ENCODE data around the gene CFAP70.

Gene CFAP70

DNA sequence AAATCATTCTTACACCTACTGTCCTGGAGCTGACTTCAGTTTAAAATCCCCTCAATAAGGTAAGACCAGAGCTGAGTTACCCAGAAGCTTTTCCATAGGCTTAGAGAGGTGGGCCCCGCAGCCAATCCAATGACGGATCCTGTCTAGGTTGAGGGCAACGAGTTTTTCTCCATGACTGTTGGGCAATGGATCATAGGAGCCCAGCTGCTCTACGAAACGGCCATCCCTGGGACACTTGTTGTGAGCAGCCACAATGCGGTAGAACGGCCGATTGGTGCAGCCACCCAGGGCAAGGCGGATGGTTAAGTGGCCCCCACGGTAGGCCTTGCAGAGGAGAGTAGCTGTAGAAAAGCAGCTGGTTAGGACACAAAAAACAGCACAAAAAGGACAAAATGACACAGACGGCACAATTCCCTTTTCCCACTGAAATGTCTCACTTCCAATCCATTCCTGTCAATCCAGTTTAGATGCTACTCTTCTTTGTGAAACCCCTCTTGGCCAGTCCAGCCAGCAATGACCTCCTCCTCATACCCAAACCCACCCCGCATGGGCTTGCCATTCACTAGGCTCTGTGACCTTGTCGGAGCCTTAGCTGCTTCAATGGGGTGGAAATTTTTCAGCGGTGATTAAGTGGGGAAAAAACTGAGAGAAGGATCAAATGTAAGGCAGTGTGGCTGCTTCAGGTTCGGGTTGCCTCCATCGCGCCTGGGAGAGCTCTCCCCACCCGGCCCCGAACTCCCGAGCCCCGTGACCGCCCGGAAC, 106.8 kb downstream of the CFAP70 start:
- DNase-seq: no peak

GRCh38 chr10:73248259-73248724, 110.4 kb downstream of the CFAP70 start:
- DNase-seq: no peak

DNA sequence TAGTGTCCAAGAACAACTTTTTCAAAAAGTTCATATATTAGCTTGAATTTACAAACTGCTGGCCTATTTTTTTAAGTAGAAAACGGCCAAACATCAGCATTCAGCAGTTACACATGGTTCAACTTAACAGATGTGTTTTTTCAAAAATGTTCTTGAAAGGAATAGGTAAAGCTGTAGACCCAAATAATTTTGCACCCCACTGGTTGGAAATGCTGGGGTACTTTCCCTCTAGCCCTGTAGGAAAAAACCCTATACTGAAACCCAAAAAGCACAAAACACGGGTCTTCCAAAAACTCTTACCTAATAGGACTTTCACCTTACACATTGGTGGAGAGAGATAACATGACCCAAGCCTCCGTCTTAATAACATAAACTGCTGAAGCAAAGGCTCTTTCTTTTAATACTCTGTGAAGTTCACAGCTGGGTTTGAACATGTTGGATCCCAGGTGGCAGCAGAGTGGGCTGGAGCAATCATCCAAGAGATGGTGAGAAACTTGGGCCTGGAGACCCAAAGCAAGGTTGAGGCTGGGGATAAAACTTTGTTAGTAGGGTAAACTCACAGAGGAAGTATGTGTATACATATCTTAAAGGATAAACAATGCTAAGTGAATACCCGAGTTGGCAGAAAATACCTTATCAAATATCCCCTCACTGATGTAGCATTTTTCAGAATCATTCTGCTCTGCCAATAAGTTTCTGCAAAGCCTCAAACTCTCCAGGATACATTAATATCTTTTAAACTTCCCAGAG, 111.0 kb downstream of the CFAP70 start:
- DNase-seq: no peak

GRCh38 chr10:73246646-73247508, 111.8 kb downstream of the CFAP70 start, which contains the start of gene DNAJC9:
DNAJC9 (minus strand) TSS chr10:73247255; CDS start chr10:73247189, 66 bp downstream.
- DNase-seq: peak; percentile 97

- DNase-seq: no peak
These were observed 112.4 kb downstream of the CFAP70 start for GRCh38 chr10:73246322-73246645.

- no peak for DNase-seq
These were observed 113.7 kb downstream of the CFAP70 start for GRCh38 chr10:73244866-73245477.

GRCh38 chr10:73239908-73240307, 118.8 kb downstream of the CFAP70 start:
- DNase-seq: no peak

DNA sequence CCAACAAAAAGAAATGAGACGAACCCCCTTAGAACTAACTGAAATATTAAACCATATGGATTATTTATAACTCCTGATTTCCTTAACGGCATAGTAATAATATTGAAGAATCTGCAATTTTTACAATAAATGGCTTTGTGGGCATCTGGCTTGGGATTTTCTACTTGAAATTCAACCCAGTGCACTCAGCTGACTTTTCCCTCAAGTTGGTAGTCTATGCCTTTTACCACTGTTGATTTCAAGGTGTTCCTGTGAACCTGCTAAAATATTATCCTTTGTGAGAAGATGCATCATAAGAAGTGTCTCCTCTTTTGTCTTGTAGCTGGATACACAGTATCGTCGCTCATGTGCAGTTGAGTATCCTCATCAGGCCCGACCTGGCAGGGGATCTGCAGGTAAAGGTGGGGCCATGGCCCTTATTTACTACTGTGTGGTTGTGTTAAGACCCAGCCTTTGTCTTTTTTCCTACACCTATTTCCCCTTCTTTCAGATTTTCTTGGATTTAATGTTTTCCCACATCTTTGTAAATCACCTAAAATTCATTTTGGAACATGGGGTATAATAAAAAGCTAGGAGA, 119.6 kb downstream of the CFAP70 start:
- no peak for DNase-seq

GRCh38 chr10:73234695-73235094, 124.0 kb downstream of the CFAP70 start:
- DNase-seq: no peak

DNA sequence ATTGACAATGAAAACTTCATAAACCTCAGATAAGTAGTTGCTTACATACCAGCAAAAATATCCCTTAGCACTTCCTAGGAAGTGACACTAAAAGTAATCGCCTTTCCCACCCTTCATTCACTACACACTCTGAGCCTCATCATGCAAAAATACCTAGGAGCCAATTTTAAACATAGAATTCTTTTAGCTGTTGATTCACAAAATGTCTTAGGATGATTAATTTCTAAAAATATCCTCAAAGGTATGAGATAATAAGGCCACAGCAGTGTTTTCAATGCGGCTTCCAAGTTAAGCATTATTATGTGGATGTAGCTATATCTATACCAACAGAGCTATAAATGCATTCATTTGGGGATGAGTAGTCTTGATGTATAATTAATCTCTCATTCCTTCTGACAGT, 124.8 kb downstream of the CFAP70 start:
- no peak for DNase-seq

- DNase-seq: no peak
These were observed 125.8 kb downstream of the CFAP70 start for GRCh38 chr10:73232887-73233286.

DNA sequence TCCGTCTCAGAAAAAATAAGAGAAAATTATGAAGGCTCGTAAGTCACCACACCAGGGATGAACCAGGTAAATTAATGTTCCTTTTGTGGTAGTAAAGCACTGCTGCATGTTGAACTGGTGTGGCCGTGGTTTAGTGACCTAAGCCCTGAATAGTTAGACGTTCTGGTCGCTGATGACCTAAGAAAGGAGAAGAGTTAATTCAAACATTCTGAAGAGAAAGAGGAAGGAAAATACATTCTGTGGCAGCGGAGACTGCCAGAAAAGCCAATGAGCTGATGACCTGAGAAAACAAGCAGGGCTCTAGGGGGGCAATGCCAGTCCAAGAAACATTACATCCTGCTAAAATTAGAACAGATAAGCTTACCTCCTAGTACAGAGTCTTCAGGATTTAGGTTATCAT, 129.1 kb downstream of the CFAP70 start:
- DNase-seq: no peak

DNA sequence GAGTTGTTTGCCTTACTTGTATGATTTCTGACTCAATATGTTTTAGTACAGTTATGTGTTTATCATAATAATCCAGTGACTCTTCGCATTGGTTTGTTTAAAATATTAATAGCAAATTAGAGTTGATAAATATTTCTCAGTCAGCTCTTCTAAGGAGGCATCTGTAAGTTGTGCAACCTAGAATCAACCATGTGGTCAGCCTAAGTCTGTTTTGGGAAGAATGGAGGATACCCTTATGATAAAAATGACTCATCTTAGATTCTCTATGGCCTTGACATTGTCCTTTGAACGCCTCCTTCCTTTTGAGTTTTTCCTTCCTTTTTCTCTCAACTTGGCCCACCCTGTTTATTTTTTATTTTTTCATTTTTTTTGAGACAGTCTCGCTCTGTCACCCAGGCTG, 130.4 kb downstream of the CFAP70 start:
- DNase-seq: no peak

DNA sequence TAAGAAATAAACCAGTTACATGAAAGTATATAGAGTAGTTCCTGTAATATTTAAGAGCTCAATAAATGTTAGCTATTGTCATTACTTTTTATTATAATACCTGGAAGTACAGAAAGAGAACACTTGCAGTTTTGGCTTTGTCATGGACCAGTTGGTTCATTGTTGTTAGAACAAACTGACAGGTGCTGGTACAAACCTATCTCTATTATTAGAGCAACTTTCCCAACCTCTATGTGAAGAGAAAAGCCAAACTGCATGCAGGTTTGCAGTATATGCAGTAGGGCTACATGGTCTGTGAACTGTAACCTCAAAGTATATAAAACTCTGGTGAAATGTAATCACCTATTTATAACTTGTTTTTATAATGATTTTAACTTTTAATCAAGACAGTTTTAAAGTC, 132.0 kb downstream of the CFAP70 start:
- no peak for DNase-seq

GRCh38 chr10:73225518-73225917, 133.1 kb downstream of the CFAP70 start:
- DNase-seq: no peak

DNA sequence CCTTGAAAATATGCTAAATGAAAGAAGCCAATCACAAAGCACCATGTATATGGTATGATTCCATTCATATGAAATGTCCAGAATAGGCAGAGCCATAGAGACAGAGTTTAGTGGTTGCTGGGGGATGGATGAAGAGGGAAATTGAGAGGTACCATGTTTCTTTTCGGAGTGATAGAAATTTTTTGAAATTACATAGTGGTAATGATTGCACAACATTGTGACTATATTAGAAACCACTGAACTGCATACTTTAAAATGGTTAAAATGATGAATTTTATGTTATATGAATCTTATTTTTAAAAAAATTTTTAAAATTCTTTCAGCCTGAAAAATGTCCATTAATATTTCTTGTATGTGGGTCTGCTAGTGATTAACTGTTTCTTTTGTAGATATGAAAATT, 137.7 kb downstream of the CFAP70 start:
- DNase-seq: no peak

DNA sequence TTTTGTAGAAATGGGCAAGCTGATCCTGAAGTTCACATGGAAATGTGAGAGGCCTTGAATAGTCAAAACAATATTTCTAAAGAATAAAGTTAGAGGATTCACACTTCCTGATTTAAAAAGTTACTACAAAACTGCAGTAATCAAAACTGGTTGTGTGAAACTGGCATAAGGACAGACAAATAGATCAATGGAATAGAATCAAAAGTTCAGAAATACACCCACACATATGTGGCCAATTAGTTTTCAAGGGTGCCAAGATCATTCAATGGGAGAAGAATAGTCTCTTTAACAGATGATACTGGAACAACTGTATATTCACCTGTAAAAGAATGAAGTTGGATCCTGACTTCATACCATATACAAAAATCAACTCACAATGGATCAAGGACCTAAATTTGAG, 139.3 kb downstream of the CFAP70 start:
- DNase-seq: no peak

DNA sequence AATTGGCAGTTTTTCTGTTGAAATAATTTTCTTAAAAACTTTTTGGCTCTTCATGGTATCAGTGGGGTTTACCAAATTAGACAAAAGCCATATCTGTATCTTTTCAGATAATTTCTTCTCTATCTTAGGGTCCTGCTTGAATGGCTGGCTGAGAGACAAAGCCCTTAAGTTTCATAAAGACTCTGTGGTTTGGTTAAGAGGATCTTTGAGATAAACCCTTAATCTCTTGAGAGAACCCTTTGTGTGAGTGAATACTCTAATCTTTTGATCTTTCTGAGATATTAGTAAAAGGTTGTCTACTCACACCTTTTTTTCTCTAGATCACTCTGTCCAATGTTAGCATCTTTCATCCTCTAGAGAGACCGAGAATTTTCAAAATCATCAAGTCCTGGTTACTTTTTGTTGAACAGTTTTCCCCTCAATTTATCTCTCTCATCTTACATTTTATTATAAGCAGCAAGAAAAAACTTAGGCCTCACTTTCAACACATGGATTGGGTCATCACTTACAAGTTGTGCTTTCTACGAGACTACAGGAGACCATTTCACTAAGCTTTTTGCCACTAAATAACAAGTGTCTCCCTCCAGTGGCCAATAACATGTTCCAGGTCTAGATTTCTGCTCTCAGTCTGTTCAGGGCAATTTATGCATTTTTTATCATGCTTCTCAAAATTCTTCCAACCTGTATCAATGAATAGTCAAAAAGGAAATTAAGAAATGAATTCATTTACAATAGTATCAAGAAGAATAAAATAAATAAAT, 140.1 kb downstream of the CFAP70 start:
- DNase-seq: no peak

DNA sequence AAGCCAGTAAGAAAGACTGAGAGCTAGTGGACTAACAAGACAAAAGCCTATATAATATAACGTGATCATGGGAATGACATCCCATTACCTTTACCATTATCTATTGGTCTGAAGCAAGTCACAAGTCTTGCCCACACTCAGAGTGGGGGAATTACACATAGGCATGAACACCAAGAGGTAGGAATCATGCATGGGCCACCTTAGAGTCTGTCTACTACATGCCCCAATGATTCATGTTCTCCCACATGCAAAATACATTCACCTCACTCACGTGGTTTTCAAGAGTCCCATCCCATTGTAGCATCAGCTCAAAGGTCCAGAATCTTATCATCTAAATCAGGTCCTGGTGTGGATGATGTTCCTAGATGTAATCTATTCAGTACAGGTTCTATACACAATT, 141.0 kb downstream of the CFAP70 start:
- DNase-seq: no peak

DNA sequence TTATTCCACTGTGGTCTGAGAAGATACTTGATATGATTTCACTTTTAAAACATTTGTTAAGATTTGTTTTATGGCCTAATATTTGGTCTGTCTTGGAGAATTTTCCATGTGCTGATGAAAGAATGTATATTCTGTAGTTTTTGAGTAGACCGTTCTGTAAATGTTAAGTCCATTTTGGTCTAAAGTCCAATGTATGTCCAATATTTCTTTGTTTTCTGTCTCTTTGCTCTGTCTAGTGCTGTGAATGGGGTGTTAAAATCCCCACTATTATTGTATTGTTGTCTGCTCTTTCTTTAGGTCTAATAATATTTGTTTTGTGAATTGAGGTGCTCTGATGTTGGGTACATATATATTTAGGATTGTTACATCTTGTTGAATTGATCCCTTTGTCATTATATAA, 142.9 kb downstream of the CFAP70 start:
- no peak for DNase-seq

DNA sequence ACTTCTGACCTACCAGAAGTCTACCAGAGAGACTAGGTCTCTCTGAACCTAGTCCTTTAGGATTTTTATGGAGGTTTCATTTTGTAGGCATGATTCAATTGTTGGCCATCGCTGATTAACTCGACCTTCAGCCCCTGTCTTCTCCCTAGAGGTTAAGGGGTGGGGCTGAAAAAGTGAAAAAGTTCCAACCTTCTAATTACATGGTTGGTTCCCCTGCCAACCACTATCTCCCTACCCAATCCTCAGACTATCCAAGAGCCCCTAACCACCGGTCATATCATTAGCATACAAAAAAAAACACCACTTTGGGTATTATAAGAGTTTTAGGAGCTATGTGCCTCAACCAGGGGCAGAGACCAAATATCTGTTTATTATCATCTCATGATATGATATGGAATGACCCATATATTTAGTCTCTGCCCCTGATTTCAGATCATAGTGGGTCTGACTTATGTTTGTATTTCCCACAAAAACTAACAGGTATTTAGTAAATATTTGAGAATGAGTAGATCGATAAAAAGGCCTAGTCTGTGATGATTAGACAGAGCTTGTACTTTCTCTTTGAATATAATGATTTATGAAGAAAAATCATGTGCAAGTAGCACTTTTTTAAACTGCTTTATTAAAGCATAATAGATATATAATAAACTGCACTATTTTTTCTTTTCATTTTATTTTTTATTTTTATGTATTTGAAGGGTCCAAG, 147.4 kb downstream of the CFAP70 start:
- no peak for DNase-seq
